GM21723 (cell line): ENCODE data around the gene NINJ2.
"Not testable (repeated sequence)": the region's sequence is repeated elsewhere in the genome, so short reads cannot be mapped to it uniquely, and the experiment has no call there.

Source experiments
- ATAC-seq: cut with Tn5 transposase; IDR thresholded peaks from one replicate; pipeline ENCODE4 v1.9.1; 2021; ENCODE audit warnings: mild to moderate bottlenecking, moderate library complexity; ENCODE audit not compliant: unreplicated experiment

NINJ2 gene

DNA sequence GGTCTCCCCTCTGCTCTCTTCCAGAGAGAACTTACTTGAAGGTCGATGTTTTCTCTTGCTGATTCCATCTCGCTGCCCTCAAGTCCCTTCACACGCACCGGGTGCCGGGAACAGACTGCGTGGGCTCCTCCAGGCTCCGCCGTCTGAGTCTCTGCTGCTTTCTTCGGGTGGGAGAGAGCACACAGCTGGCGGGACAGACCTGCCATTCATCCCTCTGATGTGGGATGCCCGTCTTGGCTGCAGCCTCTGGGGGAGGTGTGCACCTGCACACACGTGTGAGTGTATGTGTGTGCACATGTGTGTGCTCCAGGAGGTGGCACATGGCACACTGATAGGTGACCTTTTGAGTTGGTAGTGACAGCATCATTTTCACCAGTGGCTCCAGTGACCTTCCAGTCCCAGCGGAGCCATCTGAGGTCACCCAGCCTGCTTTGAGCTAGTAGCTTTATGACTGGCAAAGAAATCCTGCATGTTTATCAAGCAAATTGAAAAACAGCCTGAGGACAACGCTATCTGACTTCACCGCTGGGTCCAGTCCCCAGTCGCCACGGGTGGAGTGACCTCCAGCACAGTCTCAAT lies at the start of gene NINJ2:
Gene NINJ2 (minus strand): TSS at position 153 of the 579 bp plus-strand sequence. CDS start 85 bp downstream, at position 68.
- no peak for ATAC-seq

DNA sequence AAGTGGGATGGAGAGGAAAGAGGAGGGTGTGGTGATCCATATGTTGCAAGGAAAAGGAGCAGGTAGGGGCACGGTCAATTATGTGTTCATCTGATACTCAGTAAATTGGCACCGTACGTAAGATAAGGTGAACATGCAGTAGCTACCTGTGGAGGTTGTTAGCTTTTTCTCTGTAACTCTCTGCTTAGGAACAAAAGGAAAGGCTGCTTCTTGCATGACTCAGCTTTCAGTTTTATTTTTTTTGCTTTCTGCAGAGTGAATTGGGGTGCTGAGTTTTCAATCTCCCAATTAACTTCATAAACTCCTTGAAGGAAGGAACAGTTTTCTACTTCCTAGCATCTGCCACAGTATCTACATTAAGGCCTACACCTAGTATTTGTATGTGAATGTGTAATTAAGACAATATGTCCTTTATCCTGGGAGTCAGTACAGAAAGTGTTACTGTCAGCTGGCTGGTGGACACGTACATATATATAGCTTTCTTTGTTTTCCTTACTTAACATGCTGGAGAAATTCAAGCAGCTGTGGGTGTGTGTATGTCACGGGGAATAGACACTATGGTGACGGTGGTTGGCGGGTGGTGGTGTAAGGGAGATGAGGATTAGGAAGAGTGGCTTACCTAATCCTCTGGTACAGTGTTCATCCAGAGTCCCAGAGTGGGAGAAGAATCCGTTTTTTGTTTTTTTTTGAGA lies 49.1 kb upstream of the NINJ2 start:
- no peak for ATAC-seq

DNA sequence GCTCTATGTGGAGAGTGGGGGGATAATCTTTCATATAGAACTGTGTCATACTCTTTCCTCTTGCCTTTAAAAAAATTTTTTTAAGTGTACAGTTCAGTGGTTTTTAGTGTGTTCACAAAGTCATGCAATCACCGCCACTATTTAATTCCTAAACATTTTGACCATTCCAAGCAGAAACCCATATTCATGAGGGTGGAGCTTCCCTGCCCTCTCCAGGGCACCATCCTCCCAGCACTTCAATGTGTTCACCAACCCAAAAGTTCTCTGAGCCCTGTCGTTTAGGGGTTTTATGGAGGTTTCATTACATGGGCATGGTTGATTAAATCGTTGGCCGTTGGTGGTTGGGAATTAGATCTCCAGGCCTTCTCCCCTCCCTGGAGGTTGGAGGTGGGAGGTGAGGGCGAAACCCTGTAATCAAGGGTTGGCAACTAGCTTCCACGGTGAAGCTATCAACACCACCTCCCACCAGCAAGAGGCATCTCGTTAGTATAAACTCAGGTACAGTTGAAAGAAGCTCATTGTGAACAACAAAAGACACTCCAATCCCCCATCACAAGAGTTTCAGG lies 46.3 kb upstream of the NINJ2 start:
- no peak for ATAC-seq

- ATAC-seq: not testable (repeated sequence)
Measured at GRCh38 chr12:708084-708483, 44.8 kb upstream of the NINJ2 start.

GRCh38 chr12:704516-705242 lies 41.4 kb upstream of the NINJ2 start:
- ATAC-seq: no peak

GRCh38 chr12:701896-702539 lies 38.8 kb upstream of the NINJ2 start:
- no peak for ATAC-seq

- ATAC-seq: no peak
Measured at GRCh38 chr12:700016-700415, 36.8 kb upstream of the NINJ2 start.

GRCh38 chr12:698222-698621 lies 35.0 kb upstream of the NINJ2 start:
- not testable (repeated sequence) for ATAC-seq

DNA sequence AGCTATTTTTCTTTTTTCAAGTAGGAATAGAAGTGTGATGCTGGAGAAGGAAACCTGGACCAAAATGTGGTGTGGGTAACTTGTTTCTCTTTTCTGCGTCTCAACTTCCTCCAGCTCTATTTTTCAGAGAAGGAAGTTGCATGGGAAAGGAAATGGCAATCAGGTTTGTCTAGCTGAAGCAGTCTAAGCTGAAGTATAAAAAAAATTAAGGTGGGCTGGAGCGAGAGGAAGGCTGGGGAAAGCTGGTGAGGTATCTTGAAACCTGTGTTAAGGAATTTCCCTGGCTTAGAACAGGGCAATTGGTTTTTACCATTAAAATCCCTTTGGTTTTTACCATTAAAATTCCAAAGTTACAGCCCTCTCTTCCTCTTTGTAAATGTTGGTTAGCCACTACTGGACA lies 34.2 kb upstream of the NINJ2 start:
- ATAC-seq: no peak

DNA sequence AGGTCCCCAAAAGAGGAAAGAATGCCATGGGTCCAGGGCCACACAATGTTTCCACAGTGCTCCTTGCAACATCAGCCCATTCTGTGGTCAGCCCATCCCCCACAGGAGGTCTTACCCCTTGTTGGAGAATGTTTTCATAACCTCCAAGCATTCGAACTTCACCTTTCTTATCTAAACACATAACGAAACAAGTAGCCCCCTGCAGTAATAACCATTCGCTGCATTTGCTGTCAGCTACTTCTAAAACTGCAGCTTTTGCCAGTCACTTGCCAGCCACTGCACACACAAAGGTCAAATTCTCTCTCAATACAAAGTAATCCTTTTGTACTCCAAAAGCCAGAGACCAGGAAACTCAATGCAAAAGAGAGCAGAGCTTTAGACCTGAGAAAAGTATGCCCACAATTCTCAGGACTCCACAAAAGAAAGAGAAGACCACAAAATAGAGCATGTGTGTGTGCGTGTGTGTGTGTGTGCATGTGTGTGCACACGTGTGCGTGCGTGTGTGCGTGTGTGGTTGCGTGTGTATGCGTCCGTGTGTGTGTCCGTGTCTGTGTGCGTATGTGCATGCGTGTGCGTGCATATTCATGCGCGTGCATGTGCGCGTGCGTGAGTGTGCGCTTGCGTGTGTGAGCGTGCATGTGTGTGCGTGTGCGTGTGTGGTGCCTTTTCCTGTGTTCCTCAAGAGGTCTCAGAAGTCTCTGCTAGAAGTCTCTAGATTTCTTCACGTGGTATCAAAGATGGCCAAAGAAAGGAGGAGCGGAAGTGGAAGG lies 31.7 kb upstream of the NINJ2 start:
- no peak for ATAC-seq

GRCh38 chr12:693934-694533 lies 30.8 kb upstream of the NINJ2 start:
- no peak for ATAC-seq

DNA sequence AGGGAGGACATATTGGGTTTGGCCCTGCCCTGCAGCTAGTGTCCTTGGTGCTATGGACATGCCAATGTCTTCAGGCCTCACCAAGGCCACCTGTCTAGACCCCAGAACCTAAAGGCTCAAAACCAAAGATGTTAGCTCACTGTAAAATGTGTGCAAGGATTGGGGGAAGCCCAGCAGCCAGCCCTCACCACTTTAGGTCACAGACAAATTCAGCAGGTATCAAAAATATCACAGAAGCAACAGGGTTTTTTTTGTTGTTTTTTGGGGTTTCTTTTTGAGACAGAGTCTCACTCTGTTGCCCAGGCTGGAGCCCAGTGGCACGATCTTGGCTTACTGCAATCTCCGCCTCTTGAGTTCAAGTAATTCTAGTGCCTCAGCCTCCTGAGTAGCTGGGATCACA lies 29.0 kb upstream of the NINJ2 start:
- no peak for ATAC-seq

DNA sequence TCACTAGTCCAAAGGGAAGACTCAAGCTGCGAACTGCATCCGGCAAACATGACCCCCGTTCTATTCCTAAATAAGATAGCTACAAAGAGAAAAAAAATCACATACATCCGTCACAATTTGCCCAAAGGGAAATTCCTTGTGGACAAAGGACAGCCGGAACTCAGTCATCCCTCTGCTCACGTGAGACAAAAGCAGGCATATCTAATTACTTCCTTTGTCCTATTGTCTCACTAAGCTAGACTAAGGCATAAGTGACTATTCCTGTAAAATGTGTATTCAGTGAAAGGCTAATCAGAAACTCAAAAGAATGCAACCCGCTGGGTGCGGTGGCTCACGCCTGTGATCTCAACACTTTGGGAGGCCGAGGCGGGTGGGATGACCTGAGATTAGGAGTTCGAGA lies 27.2 kb upstream of the NINJ2 start:
- ATAC-seq: no peak

- ATAC-seq: peak; percentile 78
Measured at GRCh38 chr12:685388-685787, 22.1 kb upstream of the NINJ2 start.

- no peak for ATAC-seq
Measured at GRCh38 chr12:684416-684815, 21.2 kb upstream of the NINJ2 start.

- ATAC-seq: no peak
Measured at GRCh38 chr12:681568-682256, 18.5 kb upstream of the NINJ2 start.

DNA sequence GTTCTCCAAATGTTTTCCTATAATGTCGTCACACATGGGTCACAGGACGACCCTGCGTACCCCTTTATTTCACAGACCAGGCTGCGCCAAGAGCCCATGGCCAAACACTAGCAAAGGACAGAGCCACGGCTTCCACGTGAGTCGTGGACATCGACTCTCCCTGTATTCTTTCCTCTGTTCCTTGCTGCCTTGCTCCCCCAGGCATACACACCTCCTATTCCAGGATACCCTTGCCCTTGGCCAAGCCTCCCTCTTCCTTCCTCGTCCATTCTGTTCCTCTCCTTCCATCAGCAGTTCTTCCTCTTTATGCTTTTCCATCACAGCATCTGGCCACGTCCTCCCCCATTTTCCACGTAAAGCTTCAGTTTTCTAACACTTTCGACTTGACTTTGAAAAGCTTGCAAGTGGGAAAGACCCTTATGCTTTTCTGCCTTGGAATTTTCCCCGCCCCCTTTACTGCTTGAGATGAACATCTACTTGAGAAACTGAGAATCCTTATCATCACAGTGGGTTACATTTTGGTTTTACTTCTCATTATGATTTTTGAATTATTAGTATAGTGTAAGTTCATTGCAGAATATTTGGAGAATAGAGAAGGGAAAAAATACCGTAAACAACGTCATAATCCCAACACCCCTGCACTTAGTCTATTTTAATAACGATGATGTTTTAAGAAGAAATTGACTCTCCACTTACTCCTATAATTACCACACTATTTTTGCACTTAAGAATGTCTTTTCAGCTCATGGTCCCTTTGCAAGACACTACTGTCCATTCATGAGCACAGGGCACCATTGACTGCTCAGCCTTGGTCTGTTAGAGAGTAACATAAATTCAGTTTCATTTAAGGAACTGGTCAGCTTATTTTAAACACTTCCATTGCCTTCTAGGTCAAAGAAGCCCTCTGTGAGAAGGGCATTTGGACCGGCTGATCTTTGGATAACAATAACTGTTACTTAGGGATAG lies 15.8 kb upstream of the NINJ2 start:
- no peak for ATAC-seq

- no peak for ATAC-seq
Measured at GRCh38 chr12:675562-675961, 12.3 kb upstream of the NINJ2 start.
